MM.1S (cell line): Measurements from ENCODE around the gene CDK5.

Source experiments
- EZH2phosphoT487 ChIP-seq: fragments of 300-600 bp; sonication (generic); IDR thresholded peaks from 2 replicates; pipeline ENCODE4 v1.6.1; 2018; ENCODE audit warnings: antibody characterized with exemption, low read length
- TF ChIP-seq, protein P1 (sequence below): fragments of 300-600 bp; sonication (generic); IDR thresholded peaks from 2 replicates; pipeline ENCODE4 v1.5.1; 2016; ENCODE audit warnings: antibody characterized with exemption, low read length, mixed read lengths

GRCh38 chr7:151074817-151075661 is 17.3 kb upstream of the CDK5 start:
- TF ChIP-seq, protein P1, sequence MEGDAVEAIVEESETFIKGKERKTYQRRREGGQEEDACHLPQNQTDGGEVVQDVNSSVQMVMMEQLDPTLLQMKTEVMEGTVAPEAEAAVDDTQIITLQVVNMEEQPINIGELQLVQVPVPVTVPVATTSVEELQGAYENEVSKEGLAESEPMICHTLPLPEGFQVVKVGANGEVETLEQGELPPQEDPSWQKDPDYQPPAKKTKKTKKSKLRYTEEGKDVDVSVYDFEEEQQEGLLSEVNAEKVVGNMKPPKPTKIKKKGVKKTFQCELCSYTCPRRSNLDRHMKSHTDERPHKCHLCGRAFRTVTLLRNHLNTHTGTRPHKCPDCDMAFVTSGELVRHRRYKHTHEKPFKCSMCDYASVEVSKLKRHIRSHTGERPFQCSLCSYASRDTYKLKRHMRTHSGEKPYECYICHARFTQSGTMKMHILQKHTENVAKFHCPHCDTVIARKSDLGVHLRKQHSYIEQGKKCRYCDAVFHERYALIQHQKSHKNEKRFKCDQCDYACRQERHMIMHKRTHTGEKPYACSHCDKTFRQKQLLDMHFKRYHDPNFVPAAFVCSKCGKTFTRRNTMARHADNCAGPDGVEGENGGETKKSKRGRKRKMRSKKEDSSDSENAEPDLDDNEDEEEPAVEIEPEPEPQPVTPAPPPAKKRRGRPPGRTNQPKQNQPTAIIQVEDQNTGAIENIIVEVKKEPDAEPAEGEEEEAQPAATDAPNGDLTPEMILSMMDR = no peak
- TF ChIP-seq EZH2phosphoT487 = no peak
